GM21515 (cell line): ENCODE results near the gene IFITM2.
"Not testable (repeated sequence)": the region's sequence is repeated elsewhere in the genome, so short reads cannot be mapped to it uniquely, and the experiment has no call there.

Experiments used
- ATAC-seq: cut with Tn5 transposase; IDR thresholded peaks from one replicate; pipeline ENCODE4 v1.9.1; 2021; ENCODE audit not compliant: unreplicated experiment

The IFITM2 gene

GRCh38 chr11:306645-307371 is 808 bp upstream of the IFITM2 start:
- ATAC-seq = no peak

GRCh38 chr11:308740-309665 is 1.4 kb downstream of the IFITM2 start:
- not testable (repeated sequence) for ATAC-seq

GRCh38 chr11:309979-310572 is 2.5 kb downstream of the IFITM2 start:
- not testable (repeated sequence) for ATAC-seq

GRCh38 chr11:311013-311748 is 3.6 kb downstream of the IFITM2 start:
- ATAC-seq = not testable (repeated sequence)

- ATAC-seq = no peak
Observed at GRCh38 chr11:312092-312816, 4.6 kb downstream of the IFITM2 start.

- ATAC-seq = no peak
Observed at GRCh38 chr11:313304-313786, 5.7 kb downstream of the IFITM2 start.

- no peak for ATAC-seq
Observed at GRCh38 chr11:313787-314553, 6.4 kb downstream of the IFITM2 start, which contains the start of gene IFITM1. Gene IFITM1, plus strand, starts transcription at chr11:314040. Its CDS starts 131 bp downstream, at chr11:314171.

GRCh38 chr11:314554-314875 is 6.9 kb downstream of the IFITM2 start:
- ATAC-seq = not testable (repeated sequence)

GRCh38 chr11:315051-315481 is 7.5 kb downstream of the IFITM2 start:
- ATAC-seq = no peak

- no peak for ATAC-seq
Observed at GRCh38 chr11:315516-315994, 7.9 kb downstream of the IFITM2 start.

GRCh38 chr11:316031-316701 is 8.6 kb downstream of the IFITM2 start:
- ATAC-seq = no peak

GRCh38 chr11:316891-317301 is 9.3 kb downstream of the IFITM2 start:
- no peak for ATAC-seq

- ATAC-seq = not testable (repeated sequence)
Observed at GRCh38 chr11:317668-318404, 10.2 kb downstream of the IFITM2 start.

- ATAC-seq = not testable (repeated sequence)
Observed at GRCh38 chr11:318405-319120, 10.9 kb downstream of the IFITM2 start.

GRCh38 chr11:319121-319887 is 11.7 kb downstream of the IFITM2 start:
- ATAC-seq = not testable (repeated sequence)

- ATAC-seq = not testable (repeated sequence)
Observed at GRCh38 chr11:319888-320273, 12.3 kb downstream of the IFITM2 start.
